IMR-90 (cell line): ENCODE measurements around the gene ITGA1. TPM values are rescaled to one million over a fixed set of nuclear protein-coding genes. Genes with fewer than 3 reads are reported as not detected.
A peak's percentile ranks its signal among the peaks of the same experiment; 100 is the strongest.

Source experiments
- ATAC-seq: fragments of 200-7000 bp; cut with Tn5 transposase; 2 replicates; pipeline ENCODE4 v1.9.1; 2020; ENCODE audit warnings: low read depth, mild to moderate bottlenecking, moderate library complexity
- BruUV-seq: library from RNA; stranded (reverse); fragments of 400-500 nt; replicated peaks from 2 replicates; lab custom pipeline; 2021; lab: Mats Ljungman, UMichigan
- CTCF ChIA-PET: fragments of 300-600 bp; formaldehyde crosslinking; extraction: SDS; loops from one replicate; lab custom pipeline; 2021; ENCODE audit warnings: antibody characterized with exemption; lab: Yijun Ruan, JAX
- POLR2A ChIA-PET: fragments of 300-600 bp; sonication (Branson Sonifier 250); formaldehyde crosslinking; loops from one replicate; lab custom pipeline; 2022; ENCODE audit warnings: antibody characterized with exemption; ENCODE audit not compliant: unreplicated experiment; lab: Charles Lee
- DNase-seq: peaks from one replicate; pipeline ENCODE4 v3.0.0; 2013
- H2AFZ ChIP-seq: replicated peaks from 2 replicates; pipeline ENCODE3; 2013; ENCODE audit warnings: low read length, mild to moderate bottlenecking; ENCODE audit not compliant: poor library complexity
- H2AK5ac ChIP-seq: 2 replicates; pipeline ENCODE4 v1.6.1; 2013; ENCODE audit warnings: low read depth, low read length, inconsistent platforms
- H2AK9ac ChIP-seq: replicated peaks from 2 replicates; pipeline ENCODE3; 2013; ENCODE audit warnings: mild to moderate bottlenecking, low read depth, low read length, moderate library complexity; ENCODE audit not compliant: poor library complexity
- H2BK120ac ChIP-seq: 2 replicates; pipeline ENCODE4 v1.6.1; 2013; ENCODE audit warnings: low read depth, low read length, inconsistent platforms
- H2BK15ac ChIP-seq: 3 replicates; pipeline ENCODE4 v1.6.1; 2013; ENCODE audit warnings: low read depth, low read length, inconsistent platforms
- H2BK20ac ChIP-seq: 2 replicates; pipeline ENCODE4 v1.6.1; 2013; ENCODE audit warnings: low read depth, mild to moderate bottlenecking, inconsistent platforms, low read length, moderate library complexity
- H2BK5ac ChIP-seq: 2 replicates; pipeline ENCODE4 v1.6.1; 2013; ENCODE audit warnings: mild to moderate bottlenecking, low read depth, low read length, inconsistent platforms; ENCODE audit not compliant: poor library complexity, severe bottlenecking
- H3K14ac ChIP-seq: replicated peaks from 2 replicates; pipeline ENCODE4 v1.6.1; 2013; ENCODE audit warnings: low read depth, low read length, inconsistent platforms
- H3K18ac ChIP-seq: 2 replicates; pipeline ENCODE4 v1.6.1; 2013; ENCODE audit warnings: low read depth, low read length, control low read depth
- H3K23ac ChIP-seq: 2 replicates; pipeline ENCODE4 v1.6.1; 2013; ENCODE audit warnings: low read depth, low read length, inconsistent platforms
- H3K27ac ChIP-seq: 2 replicates; pipeline ENCODE4 v1.5.1; 2013; ENCODE audit warnings: mild to moderate bottlenecking, control low read depth, low read length; ENCODE audit not compliant: insufficient read depth
- H3K27me3 ChIP-seq: 2 replicates; pipeline ENCODE4 v1.6.1; 2013; ENCODE audit warnings: low read length; ENCODE audit not compliant: control insufficient read depth, insufficient read depth
- H3K36me3 ChIP-seq: 2 replicates; pipeline ENCODE4 v1.6.1; 2013; ENCODE audit warnings: low read length, mixed read lengths; ENCODE audit not compliant: control insufficient read depth, insufficient read depth
- H3K4ac ChIP-seq: 2 replicates; pipeline ENCODE4 v1.6.1; 2013; ENCODE audit warnings: low read depth, low read length, inconsistent platforms
- H3K4me1 ChIP-seq: 2 replicates; pipeline ENCODE4 v1.6.1; 2013; ENCODE audit warnings: low read length, mixed read lengths; ENCODE audit not compliant: control insufficient read depth, insufficient read depth
- H3K4me2 ChIP-seq: 2 replicates; pipeline ENCODE4 v1.6.1; 2013; ENCODE audit warnings: low read depth, mild to moderate bottlenecking, control low read depth, low read length, moderate library complexity
- H3K4me3 ChIP-seq: 2 replicates; pipeline ENCODE4 v1.5.1; 2013; ENCODE audit warnings: low read depth, mild to moderate bottlenecking, control low read depth, low read length, moderate library complexity; ENCODE audit not compliant: insufficient read depth
- H3K56ac ChIP-seq: 2 replicates; pipeline ENCODE4 v1.6.1; 2013; ENCODE audit warnings: low read length, inconsistent platforms; ENCODE audit not compliant: insufficient read depth; ENCODE audit errors: extremely low read depth
- H3K79me1 ChIP-seq, 2 experiments: 2 replicates each; pipeline ENCODE4 v1.6.1; 2013; ENCODE audit warnings: low read length in 2 of 2, inconsistent platforms in 1 of 2, low read depth in 1 of 2
- H3K9ac ChIP-seq: 2 replicates; pipeline ENCODE4 v1.6.1; 2013; ENCODE audit warnings: low read depth, low read length, control low read depth
- H3K9me1 ChIP-seq: 2 replicates; pipeline ENCODE4 v1.6.1; 2013; ENCODE audit warnings: low read length, inconsistent platforms; ENCODE audit not compliant: insufficient read depth
- H3K9me3 ChIP-seq: 2 replicates; pipeline ENCODE4 v1.6.1; 2013; ENCODE audit warnings: low read length; ENCODE audit not compliant: control insufficient read depth, insufficient read depth
- H4K20me1 ChIP-seq: 2 replicates; pipeline ENCODE4 v1.6.1; 2013; ENCODE audit warnings: low read length, inconsistent platforms; ENCODE audit not compliant: insufficient read depth
- H4K5ac ChIP-seq: 2 replicates; pipeline ENCODE4 v1.6.1; 2013; ENCODE audit warnings: mild to moderate bottlenecking, low read depth, low read length, control low read depth
- H4K8ac ChIP-seq, 2 experiments: 2 replicates each; pipeline ENCODE4 v1.6.1; 2013; ENCODE audit warnings: low read depth in 2 of 2, low read length in 2 of 2, control low read depth in 1 of 2, inconsistent platforms in 1 of 2
- H4K91ac ChIP-seq: 2 replicates; pipeline ENCODE4 v1.6.1; 2013; ENCODE audit warnings: low read depth, low read length, inconsistent platforms; ENCODE audit not compliant: insufficient read depth
- CTCF ChIP-seq: conservative IDR thresholded peaks from 2 replicates; pipeline ENCODE4 v1.5.1; 2012; ENCODE audit warnings: mild to moderate bottlenecking, low read depth, low read length, improper control_type of control experiment
- MAZ ChIP-seq: IDR thresholded peaks from 2 replicates; pipeline ENCODE4 v1.6.1; 2012; ENCODE audit warnings: low read depth, mild to moderate bottlenecking, low read length, improper control_type of control experiment, moderate library complexity, borderline replicate concordance
- POLR2A ChIP-seq: IDR thresholded peaks from 2 replicates; pipeline ENCODE4 v1.6.1; 2012; ENCODE audit warnings: mild to moderate bottlenecking, low read depth, low read length
- RFX5 ChIP-seq: IDR thresholded peaks from 2 replicates; pipeline ENCODE4 v1.8.0; 2012; ENCODE audit warnings: low read depth, mild to moderate bottlenecking, low read length, moderate library complexity
- SMC3 ChIP-seq: fragments of 150-350 bp; IDR thresholded peaks from 2 replicates; pipeline ENCODE4 v1.6.1; 2016; ENCODE audit warnings: low read depth, mild to moderate bottlenecking, antibody characterized with exemption, low read length, moderate library complexity
- USF2 ChIP-seq: fragments of 150-350 bp; IDR thresholded peaks from 2 replicates; pipeline ENCODE4 v1.6.1; 2017; ENCODE audit warnings: mild to moderate bottlenecking, antibody characterized with exemption, low read length, low read depth
- WGBS, 2 experiments: methylation state at CpG; one replicate each; pipeline versions ENCODE4 v1.1.5 to v1.1.7; 2013; ENCODE audit warnings: missing lambda C conversion rate in 2 of 2; ENCODE audit not compliant: insufficient read length in 1 of 2; ENCODE audit errors: extremely low coverage in 2 of 2; 5-methylcytosine and 5-hydroxymethylcytosine counted together
- dilution Hi-C: fragments of 300-500 bp; cut with HindIII; formaldehyde crosslinking; loops from one replicate; pipeline ENCODE4 v1.14.3; 2018; ENCODE audit warnings: low sequenced_read_pairs; ENCODE audit not compliant: unreplicated experiment
- in situ Hi-C: fragments of 300-500 bp; cut with MboI; formaldehyde crosslinking; loops from 3 replicates; pipeline ENCODE4 v1.14.3; 2019; ENCODE audit warnings: low sequenced_read_pairs, inconsistent platforms, mixed read lengths
- intact Hi-C: fragments of 100-400 bp; cut with micrococcal nuclease; formaldehyde crosslinking; loops from 2 replicates; pipeline ENCODE4 v1.10.0; 2022
- polyA plus RNA-seq, 3 experiments: library from polyadenylated mRNA; depleted of rRNA; stranded (reverse); fragments of >200 nt; gene quantifications; 2 replicates each; pipeline ENCODE4 v1.2.3, GENCODE V29; 2012; ENCODE audit warnings: low replicate concordance in 1 of 3
- total RNA-seq: library from RNA; depleted of rRNA; stranded (reverse); fragments of >200 nt; gene quantifications from 2 replicates; pipeline ENCODE4 v1.2.3, GENCODE V29; 2012

Gene ITGA1
- total and polyA plus RNA-seq, 2 of the 4 experiments (the other 2 are of a cell fraction): 22.3 to 95.2 TPM

- ChIA-PET POLR2A (no interaction called here), CTCF (no interaction called here)
- intact Hi-C loops (no loop called here), in situ Hi-C loops (no loop called here), dilution Hi-C loops (no loop called here)
- BruUV-seq: no TSS peak
- Histone ChIP-seq H3K9me3 (no peaks in the 10 kb centered on the region), H4K20me1 (no peaks in the 10 kb centered on the region), H3K4ac (peak overlapping the region; percentile 89), H4K8ac (peak overlapping the region; percentile 7 to 70; a peak in 3 of 4 replicates), H3K4me2 (no peak overlapping the region), H3K18ac (peak overlapping the region; percentile 26), H3K14ac (peak overlapping the region; percentile 34), H3K79me1 (peaks cover 14 to 35% of the 10 kb centered on the region in 2 experiments), H3K9ac (peak overlapping the region; percentile 5; the same call in 1 of the 2 replicates), H2AK5ac (peak overlapping the region; percentile 88; the same call in 1 of the 2 replicates), H4K91ac (peak overlapping the region; percentile 55), H2AFZ (no peak overlapping the region), H2BK5ac (peak overlapping the region; percentile 14), H2BK15ac (peak overlapping the region; percentile 25; the same call in 1 of the 3 replicates), H3K4me3 (no peak overlapping the region), H3K27me3 (no peaks in the 10 kb centered on the region), H3K27ac (peak overlapping the region; percentile 36), H3K23ac (peak overlapping the region; percentile 30), H2AK9ac (no peak overlapping the region), H3K9me1 (peaks cover 9% of the 10 kb centered on the region), H3K4me1 (peaks cover 9% of the 10 kb centered on the region), H3K56ac (no peak overlapping the region; the same call in 1 of the 2 replicates), H2BK120ac (peak overlapping the region; percentile 55), H4K5ac (peak overlapping the region; percentile 15; the same call in 1 of the 2 replicates), H2BK20ac (peak overlapping the region; percentile 89), H3K36me3 (peaks cover 12% of the 10 kb centered on the region)
- peak; percentile 63 for ATAC-seq
- TF ChIP-seq MAZ (no peak), CTCF (no peak), POLR2A (no peak), RFX5 (no peak), SMC3 (no peak), USF2 (no peak)
- WGBS, 2 experiments: 20% methylated on average over 1 of the region's 1 CpG; no CpG with 5 or more reads in 1 of the 2 experiments
- no peak for DNase-seq
Measured at GRCh38 chr5:52870448-52870847, 82.7 kb downstream of the ITGA1 start.
